Activated CD8-positive, alpha-beta T cell treated with anti-CD3 and anti-CD28 coated beads for 36 hours (primary cell): Measurements from ENCODE around the gene OR10D3. TPM values are rescaled to one million over a fixed set of nuclear protein-coding genes. Genes with fewer than 3 reads are reported as not detected.

ENCODE experiments used
- ATAC-seq: fragments of 200-7000 bp; cut with Tn5 transposase; one replicate; pipeline ENCODE4 v1.10.0; 2021; ENCODE audit warnings: mild to moderate bottlenecking, moderate library complexity
- CTCF ChIA-PET: fragments of 350-600 bp; sonication (Branson Sonifier 250); formaldehyde crosslinking; loops from one replicate; lab custom pipeline; 2021; ENCODE audit warnings: antibody characterized with exemption; lab: Charles Lee
- POLR2A ChIA-PET: fragments of 350-600 bp; sonication (Branson Sonifier 250); formaldehyde crosslinking; loops from one replicate; lab custom pipeline; 2021; ENCODE audit warnings: antibody characterized with exemption; lab: Charles Lee
- DNase-seq: peaks from one replicate; pipeline ENCODE4 v3.0.0-alpha.2; 2020
- H3K27ac Mint-ChIP-seq: one replicate; pipeline ENCODE4 v1.8.0; 2021; ENCODE audit warnings: mild to moderate bottlenecking, mixed read lengths
- H3K27me3 Mint-ChIP-seq: one replicate; pipeline ENCODE4 v1.8.0; 2021; ENCODE audit warnings: mixed read lengths
- H3K36me3 Mint-ChIP-seq: one replicate; pipeline ENCODE4 v1.8.0; 2021; ENCODE audit warnings: low read depth, mixed read lengths
- H3K4me1 Mint-ChIP-seq: one replicate; pipeline ENCODE4 v1.8.0; 2021; ENCODE audit warnings: low read depth, mixed read lengths
- H3K4me3 Mint-ChIP-seq: one replicate; pipeline ENCODE4 v1.8.0; 2021; ENCODE audit warnings: mild to moderate bottlenecking, moderate library complexity, mixed read lengths
- H3K9me3 Mint-ChIP-seq: one replicate; pipeline ENCODE4 v1.8.0; 2021; ENCODE audit warnings: mixed read lengths
- intact Hi-C: fragments of 100-400 bp; cut with micrococcal nuclease; formaldehyde crosslinking; loops from one replicate; pipeline ENCODE4 v1.10.0; 2022
- total RNA-seq, 2 experiments: library from RNA; stranded (reverse); gene quantifications; one replicate each; pipeline ENCODE4 v1.2.3, GENCODE V29; 2021
- TF ChIP-seq, protein P1 (sequence below): fragments of 200-600 bp; IDR thresholded peaks from one replicate; pipeline ENCODE4 v1.8.0; 2022; ENCODE audit warnings: antibody characterized with exemption, mild to moderate bottlenecking

OR10D3 gene
- total RNA-seq, 2 experiments from 2014 or later = not detected

GRCh38 chr11:124170801-124171586 is 12.2 kb upstream of the OR10D3 start:
- POLR2A ChIA-PET = no interaction called here
- TF ChIP-seq, protein P1, sequence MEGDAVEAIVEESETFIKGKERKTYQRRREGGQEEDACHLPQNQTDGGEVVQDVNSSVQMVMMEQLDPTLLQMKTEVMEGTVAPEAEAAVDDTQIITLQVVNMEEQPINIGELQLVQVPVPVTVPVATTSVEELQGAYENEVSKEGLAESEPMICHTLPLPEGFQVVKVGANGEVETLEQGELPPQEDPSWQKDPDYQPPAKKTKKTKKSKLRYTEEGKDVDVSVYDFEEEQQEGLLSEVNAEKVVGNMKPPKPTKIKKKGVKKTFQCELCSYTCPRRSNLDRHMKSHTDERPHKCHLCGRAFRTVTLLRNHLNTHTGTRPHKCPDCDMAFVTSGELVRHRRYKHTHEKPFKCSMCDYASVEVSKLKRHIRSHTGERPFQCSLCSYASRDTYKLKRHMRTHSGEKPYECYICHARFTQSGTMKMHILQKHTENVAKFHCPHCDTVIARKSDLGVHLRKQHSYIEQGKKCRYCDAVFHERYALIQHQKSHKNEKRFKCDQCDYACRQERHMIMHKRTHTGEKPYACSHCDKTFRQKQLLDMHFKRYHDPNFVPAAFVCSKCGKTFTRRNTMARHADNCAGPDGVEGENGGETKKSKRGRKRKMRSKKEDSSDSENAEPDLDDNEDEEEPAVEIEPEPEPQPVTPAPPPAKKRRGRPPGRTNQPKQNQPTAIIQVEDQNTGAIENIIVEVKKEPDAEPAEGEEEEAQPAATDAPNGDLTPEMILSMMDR = no peak
- H3K4me3 Mint-ChIP-seq = no peak overlapping the region
- no peaks in the 10 kb centered on the region for H3K36me3 Mint-ChIP-seq
- CTCF ChIA-PET = no interaction called here
- intact Hi-C loops = no loop called here
- no peaks in the 10 kb centered on the region for H3K9me3 Mint-ChIP-seq
- H3K27ac Mint-ChIP-seq = no peak overlapping the region
- H3K27me3 Mint-ChIP-seq = peaks cover 12% of the 10 kb centered on the region
- no peaks in the 10 kb centered on the region for H3K4me1 Mint-ChIP-seq
- ATAC-seq = no peak
- DNase-seq = no peak

- no peak for DNase-seq
- Mint-ChIP-seq H3K4me1 (no peaks in the 10 kb centered on the region), H3K27me3 (peaks cover 10% of the 10 kb centered on the region), H3K4me3 (no peak overlapping the region), H3K36me3 (no peaks in the 10 kb centered on the region), H3K27ac (no peak overlapping the region), H3K9me3 (no peaks in the 10 kb centered on the region)
- no peak for ATAC-seq
- ChIA-PET POLR2A (no interaction called here), CTCF (no interaction called here)
- intact Hi-C loops = no loop called here
- TF ChIP-seq, protein P1 = no peak
Observed at GRCh38 chr11:124172101-124172500, 11.0 kb upstream of the OR10D3 start.

- POLR2A ChIA-PET = interaction anchor here (0.6 kb wide), 1 partner anchor 9 kb away, joined by 3 read pairs; no protein-coding TSS in a partner anchor
- Mint-ChIP-seq H3K36me3 (no peaks in the 10 kb centered on the region), H3K9me3 (no peaks in the 10 kb centered on the region), H3K27ac (no peak overlapping the region), H3K4me3 (no peak overlapping the region), H3K4me1 (no peaks in the 10 kb centered on the region), H3K27me3 (peaks cover 5% of the 10 kb centered on the region)
- ATAC-seq (no peak), DNase-seq (no peak)
- CTCF ChIA-PET = interaction anchor here (1.4 kb wide), 1 partner anchor 21 kb away, joined by 3 read pairs; no protein-coding TSS in a partner anchor
- intact Hi-C loops = no loop called here
- TF ChIP-seq, protein P1 = no peak
Observed at GRCh38 chr11:124172599-124172998, 10.5 kb upstream of the OR10D3 start.

GRCh38 chr11:124174001-124174583 is 9.1 kb upstream of the OR10D3 start:
- ChIA-PET POLR2A (no interaction called here), CTCF (interaction anchor here (1.0 to 2.8 kb wide), 3 partner anchors 19 to 102 kb away, joined by 3 to 7 read pairs (median 6); no protein-coding TSS in a partner anchor)
- Mint-ChIP-seq H3K36me3 (no peaks in the 10 kb centered on the region), H3K4me3 (no peak overlapping the region), H3K4me1 (no peaks in the 10 kb centered on the region), H3K27ac (no peak overlapping the region), H3K27me3 (peaks cover 2% of the 10 kb centered on the region), H3K9me3 (no peaks in the 10 kb centered on the region)
- intact Hi-C loops = no loop called here
- DNase-seq (no peak), ATAC-seq (no peak)
- TF ChIP-seq, protein P1 = no peak
